ENCODE measurements around the gene COL4A1.

DNA sequence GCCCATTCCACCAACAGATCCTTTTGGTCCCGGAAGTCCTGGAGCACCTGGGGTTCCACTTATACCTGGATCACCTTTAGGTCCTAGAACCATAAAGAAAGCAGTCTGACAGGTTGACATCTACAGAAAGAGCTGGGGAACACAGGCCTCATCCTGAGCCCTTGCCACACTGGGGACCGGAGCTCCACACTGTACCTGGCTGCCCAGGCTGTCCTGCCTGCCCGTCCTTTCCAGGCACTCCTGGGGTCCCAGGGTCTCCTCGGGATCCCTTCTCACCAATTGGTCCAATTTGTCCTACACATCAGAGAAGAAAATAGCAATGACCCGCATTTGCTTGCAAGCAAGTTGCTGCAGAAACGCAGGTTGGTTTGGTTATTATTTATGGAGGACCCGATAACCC is 130.5 kb downstream of the COL4A1 start:
- TF ChIP-seq FOXM1 (IDR thresholded peaks at IDR 0.05; ENCODE audit: borderline replicate concordance): no peak
- TF ChIP-seq HDGF (IDR thresholded peaks at IDR 0.05; ENCODE audit: borderline replicate concordance): no peak
- TF ChIP-seq TARDBP (IDR thresholded peaks at IDR 0.05): no peak
- TF ChIP-seq BHLHE40 (IDR thresholded peaks at IDR 0.05; ENCODE audit: borderline replicate concordance): no peak

All from HEK293T (cell line).